GM10266 (cell line): Measurements from ENCODE around the gene BPGM.
A peak's percentile ranks its signal among the peaks of the same experiment; 100 is the strongest.
"Not testable (repeated sequence)": the region's sequence is repeated elsewhere in the genome, so short reads cannot be mapped to it uniquely, and the experiment has no call there.

ENCODE experiments used
- DNase-seq: peaks from one replicate; pipeline ENCODE4 v3.0.0; 2012; ENCODE audit errors: extremely low spot score
- CTCF ChIP-seq: IDR thresholded peaks from 2 replicates; pipeline ENCODE4 v1.5.1; 2012; ENCODE audit warnings: mild to moderate bottlenecking, low read depth; ENCODE audit not compliant: control insufficient read depth, insufficient read depth; ENCODE audit errors: missing control alignments

Gene BPGM

GRCh38 chr7:134684165-134684564 is 37.5 kb downstream of the BPGM start:
- no peak for TF ChIP-seq CTCF
- no peak for DNase-seq

- no peak for DNase-seq
- TF ChIP-seq CTCF = no peak
Observed at GRCh38 chr7:134685250-134685649, 38.6 kb downstream of the BPGM start.

GRCh38 chr7:134686786-134687185 is 40.1 kb downstream of the BPGM start:
- TF ChIP-seq CTCF = no peak
- DNase-seq = no peak

GRCh38 chr7:134689550-134689949 is 42.9 kb downstream of the BPGM start:
- DNase-seq = not testable (repeated sequence)

- DNase-seq = peak; percentile 12
- peak; percentile 21 for TF ChIP-seq CTCF
Observed at GRCh38 chr7:134690016-134690415, 43.4 kb downstream of the BPGM start.

- DNase-seq = no peak
- TF ChIP-seq CTCF = no peak
Observed at GRCh38 chr7:134690614-134691504, 44.2 kb downstream of the BPGM start.

- TF ChIP-seq CTCF = no peak
Observed at GRCh38 chr7:134691546-134692343, 45.1 kb downstream of the BPGM start.

GRCh38 chr7:134692344-134692705 is 45.7 kb downstream of the BPGM start:
- no peak for DNase-seq

More at GRCh38 chr7:134691546-134692343, 45.1 kb downstream of the BPGM start:
- DNase-seq = no peak

More at GRCh38 chr7:134692344-134692705, 45.7 kb downstream of the BPGM start:
- no peak for TF ChIP-seq CTCF
